GM18870 (cell line): ENCODE measurements around the gene OSGIN1.

Experiments used
- ATAC-seq: cut with Tn5 transposase; IDR thresholded peaks from one replicate; pipeline ENCODE4 v1.9.1; 2021; ENCODE audit warnings: moderate library complexity; ENCODE audit not compliant: unreplicated experiment

Gene OSGIN1

GRCh38 chr16:83925957-83926725 lies 26.9 kb upstream of the OSGIN1 start:
- ATAC-seq = no peak

- ATAC-seq = no peak
These were observed 26.2 kb upstream of the OSGIN1 start for GRCh38 chr16:83926726-83927397.

- ATAC-seq = no peak
These were observed 24.5 kb upstream of the OSGIN1 start for GRCh38 chr16:83928341-83929055.

DNA sequence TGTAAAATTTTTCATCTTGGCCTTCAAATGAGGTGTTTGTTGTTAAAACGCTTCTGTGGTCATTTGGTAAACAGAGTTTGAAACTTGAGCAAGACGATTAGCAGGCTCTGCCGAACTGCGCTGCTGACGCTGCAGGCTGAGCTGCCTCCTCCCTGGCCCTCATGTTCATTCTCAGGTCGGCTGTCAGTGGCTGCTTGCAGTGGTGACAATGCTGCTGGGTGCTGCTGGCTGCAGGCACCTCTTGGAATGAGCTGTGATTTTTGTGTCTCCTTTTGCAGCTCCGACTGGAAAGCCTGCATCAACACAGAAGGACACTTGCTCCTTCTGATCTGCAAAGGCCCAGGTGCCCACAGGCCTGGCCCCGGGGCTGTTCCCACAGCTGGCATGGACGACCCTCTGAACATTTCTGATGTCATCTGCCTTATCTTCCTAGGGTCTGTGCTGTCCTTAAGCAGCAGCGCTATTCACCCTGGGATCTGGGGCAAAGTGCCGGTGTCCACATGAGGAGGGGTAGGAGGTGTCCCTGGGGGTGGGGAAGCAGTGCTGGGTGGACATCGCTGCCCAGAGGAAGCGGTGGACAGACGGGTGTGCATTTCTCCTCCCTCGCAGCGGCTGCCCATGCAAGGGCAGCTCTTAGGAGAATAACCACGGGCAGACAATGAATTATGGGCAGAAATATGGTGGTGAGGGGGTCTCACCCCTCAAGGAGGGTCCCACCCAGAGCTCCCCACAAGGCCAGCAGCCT lies 23.1 kb upstream of the OSGIN1 start:
- no peak for ATAC-seq

- ATAC-seq = no peak
These were observed 22.1 kb upstream of the OSGIN1 start for GRCh38 chr16:83930730-83931500.

GRCh38 chr16:83931556-83931955 lies 21.5 kb upstream of the OSGIN1 start:
- ATAC-seq = no peak

GRCh38 chr16:83932304-83932703 lies 20.7 kb upstream of the OSGIN1 start:
- no peak for ATAC-seq

GRCh38 chr16:83932955-83933673 lies 19.9 kb upstream of the OSGIN1 start:
- ATAC-seq = no peak

- ATAC-seq = no peak
These were observed 19.0 kb upstream of the OSGIN1 start for GRCh38 chr16:83933885-83934683.

DNA sequence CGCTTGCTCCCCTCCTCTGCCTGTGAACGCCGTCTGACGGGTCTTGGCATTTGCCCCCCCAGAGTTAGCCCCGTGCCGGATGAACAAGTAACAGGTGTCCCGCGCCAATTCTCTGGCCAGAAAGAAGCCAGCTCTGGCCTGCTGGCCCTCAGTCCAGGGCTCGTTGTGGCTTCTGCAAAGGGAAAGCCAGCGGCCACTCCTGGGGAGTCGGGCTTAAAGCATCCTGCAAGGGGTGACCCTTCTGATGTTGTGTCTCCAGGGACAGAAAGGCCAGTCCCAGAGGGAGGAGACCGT lies 18.4 kb upstream of the OSGIN1 start:
- no peak for ATAC-seq

DNA sequence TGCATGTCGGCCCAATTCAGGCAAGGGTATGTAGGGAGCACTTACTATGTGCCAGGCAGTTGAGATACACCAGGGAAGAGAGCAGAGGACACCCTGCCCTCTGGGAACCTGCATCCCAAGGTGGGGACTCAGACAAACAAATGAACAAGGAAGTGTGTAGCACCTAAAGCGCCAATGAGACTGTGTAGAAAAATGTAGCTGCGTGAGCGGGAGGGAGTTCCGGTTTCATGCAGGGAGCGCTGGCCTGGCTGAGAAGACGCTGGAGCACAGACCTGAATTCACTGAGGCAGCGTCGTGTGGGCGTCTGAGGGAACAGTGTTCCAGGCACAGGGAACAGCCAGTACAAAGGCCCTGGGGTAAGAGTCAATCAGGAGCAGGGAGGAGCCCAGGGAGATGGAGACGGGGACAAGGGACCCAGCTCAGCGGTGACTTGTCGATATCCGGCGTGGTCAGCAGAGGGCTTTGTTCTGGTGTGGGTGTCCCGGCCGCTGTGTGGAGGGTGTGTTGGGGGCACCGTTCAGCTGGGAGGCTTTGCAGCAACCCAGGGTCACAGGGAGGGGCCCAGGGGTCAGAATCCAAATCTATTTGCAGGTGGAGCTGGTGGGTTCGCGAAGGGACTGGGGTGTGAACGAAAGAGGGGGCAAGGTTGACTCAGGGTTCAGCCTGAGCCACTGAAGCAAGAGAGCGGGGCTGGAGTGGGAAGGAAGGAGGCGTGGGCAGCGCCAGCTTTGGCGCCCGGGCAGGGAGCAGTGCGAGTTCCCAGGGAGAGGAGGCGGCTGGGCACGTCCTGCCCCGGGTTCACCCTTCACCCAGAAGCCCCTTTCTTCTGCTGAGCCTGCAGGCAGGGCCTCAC lies 17.8 kb upstream of the OSGIN1 start:
- ATAC-seq = no peak

GRCh38 chr16:83935858-83936255 lies 17.2 kb upstream of the OSGIN1 start:
- no peak for ATAC-seq

- ATAC-seq = no peak
These were observed 16.4 kb upstream of the OSGIN1 start for GRCh38 chr16:83936581-83937165.

DNA sequence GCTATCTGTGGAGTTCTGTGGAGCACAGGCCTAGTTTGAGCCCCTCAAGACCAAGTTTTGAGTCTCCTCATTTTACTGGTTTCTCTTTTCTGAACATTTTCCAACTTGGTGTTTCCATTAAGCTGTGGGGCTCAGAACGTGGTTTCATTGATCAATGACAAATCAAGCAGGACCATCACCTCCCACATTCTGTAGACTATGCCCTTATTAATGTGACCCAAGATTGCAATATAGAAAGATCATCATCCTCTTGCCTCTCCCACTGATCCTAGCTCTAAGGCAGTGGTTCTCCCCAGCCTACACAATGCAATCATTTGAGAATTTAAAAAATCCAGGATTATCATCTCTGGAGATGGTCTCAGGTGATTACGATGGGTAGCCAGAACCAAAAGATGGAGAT lies 15.8 kb upstream of the OSGIN1 start:
- ATAC-seq = no peak

DNA sequence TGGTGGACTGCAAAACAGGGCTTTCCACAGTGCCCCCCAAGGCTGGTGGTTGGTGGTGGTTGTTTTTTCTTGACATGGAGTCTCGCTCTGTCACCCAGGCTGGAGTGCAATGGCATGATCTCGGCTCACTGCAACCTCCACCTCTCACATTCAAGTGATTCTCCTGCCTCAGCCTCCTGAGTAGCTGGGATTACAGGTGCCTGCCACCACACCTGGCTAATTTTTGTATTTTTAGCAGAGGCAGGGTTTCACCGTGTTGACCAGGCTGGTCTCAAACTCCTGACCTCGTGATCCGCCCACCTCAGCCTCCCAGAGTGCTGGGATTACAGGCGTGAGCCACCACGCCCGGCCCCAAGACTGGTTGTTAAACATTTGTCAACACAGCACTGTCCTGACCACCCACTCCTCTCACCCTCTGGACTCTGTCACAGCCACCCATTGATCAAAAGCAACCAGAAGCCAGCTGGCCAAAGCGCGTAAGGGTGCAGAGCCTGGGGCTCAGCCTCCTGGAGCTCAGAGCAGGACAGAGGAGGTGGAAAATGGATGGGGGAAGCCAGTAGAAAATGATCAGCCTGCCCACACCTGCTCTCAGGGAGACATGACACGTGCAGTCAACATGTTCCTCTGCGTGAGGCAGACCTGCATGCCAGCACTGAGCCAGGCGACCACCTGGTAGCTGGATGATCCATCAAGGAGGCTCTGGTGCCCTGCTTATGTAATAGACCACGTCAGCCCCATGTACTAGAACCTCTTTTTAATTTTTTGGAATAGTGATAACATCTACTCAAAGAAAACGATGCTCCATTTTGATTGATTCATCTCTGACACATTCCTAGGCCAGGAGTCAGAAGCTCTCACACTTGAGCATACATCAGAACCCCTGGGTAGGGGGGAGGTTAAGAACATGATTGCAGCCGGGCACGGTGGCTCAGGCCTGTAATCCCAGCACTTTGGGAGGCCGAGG lies 14.8 kb upstream of the OSGIN1 start:
- no peak for ATAC-seq

DNA sequence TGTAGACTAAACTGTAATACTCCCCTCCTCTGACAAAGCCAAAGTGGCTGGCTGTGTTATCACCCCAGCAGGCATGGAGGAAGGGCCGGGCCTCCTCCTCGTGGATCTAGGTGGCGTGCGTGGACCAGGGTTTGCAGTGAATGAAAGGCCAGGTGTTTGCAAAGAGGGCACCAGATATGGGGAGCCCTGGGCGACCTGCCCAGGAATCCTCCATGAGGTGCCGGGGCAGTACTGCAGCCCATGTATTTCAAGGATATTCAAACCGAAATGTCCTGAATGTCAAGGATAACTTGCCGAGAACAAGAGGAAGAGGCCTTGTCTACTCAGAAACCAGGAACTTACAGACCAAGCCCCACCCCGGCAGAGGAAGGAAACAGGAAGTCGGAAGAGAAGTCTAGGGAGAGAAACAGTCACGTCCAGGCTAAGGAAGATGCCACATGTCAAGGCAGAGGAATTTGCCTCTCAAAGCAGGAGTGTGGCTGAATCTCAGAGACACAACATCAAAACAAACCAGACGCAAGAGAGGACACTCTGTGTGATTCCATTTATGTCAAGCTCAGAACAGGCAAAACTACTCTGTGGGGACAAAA lies 13.7 kb upstream of the OSGIN1 start:
- no peak for ATAC-seq
